ENCODE measurements around the gene HECTD4.

DNA sequence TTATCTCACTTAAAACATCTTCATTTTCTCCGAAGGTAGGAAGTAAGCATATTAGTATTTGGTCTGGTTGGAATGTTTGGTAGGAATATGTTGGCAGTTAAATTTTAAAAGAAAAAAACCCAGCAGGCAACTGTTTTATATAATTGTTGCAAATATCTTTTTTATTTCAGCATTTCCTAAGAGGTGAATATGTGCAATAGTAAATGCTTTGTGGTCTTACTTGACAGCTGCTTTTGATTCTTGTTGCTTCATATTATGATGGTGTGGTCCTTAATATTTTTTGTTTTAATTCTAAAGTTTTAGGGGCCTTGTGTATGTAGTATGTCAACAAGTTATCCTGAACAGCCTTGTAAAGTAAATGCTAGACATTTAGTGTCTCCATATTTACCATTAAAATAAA, 250.5 kb downstream of the HECTD4 start:
- TF ChIP-seq RFX5 (IDR thresholded peaks at IDR 0.05; ENCODE audit: low read depth, low read length) (no peak), POLR2A (IDR thresholded peaks at IDR 0.05; ENCODE audit: low read depth, low read length) (no peak), RAD21 (IDR thresholded peaks at IDR 0.05; ENCODE audit: low read length) (no peak), FOS (IDR thresholded peaks at IDR 0.05; ENCODE audit: low read depth, low read length) (no peak), CTCF (conservative IDR thresholded peaks at IDR 0.05; ENCODE audit: low read depth, low read length) (no peak), BHLHE40 (IDR thresholded peaks at IDR 0.05; ENCODE audit: low read depth, low read length) (no peak), SMC3 (IDR thresholded peaks at IDR 0.05; ENCODE audit: low read depth, low read length) (no peak), USF2 (IDR thresholded peaks at IDR 0.05; ENCODE audit: low read depth, low read length) (no peak), CEBPB (IDR thresholded peaks at IDR 0.05; ENCODE audit: low read depth, low read length) (no peak), ELK1 (IDR thresholded peaks at IDR 0.05; ENCODE audit: borderline replicate concordance, low read depth, low read length) (no peak), MAFK (IDR thresholded peaks at IDR 0.05; ENCODE audit: low read depth, low read length) (no peak), MXI1 (IDR thresholded peaks at IDR 0.05; ENCODE audit: borderline replicate concordance, low read depth, low read length) (no peak), MAZ (IDR thresholded peaks at IDR 0.05; ENCODE audit: borderline replicate concordance, low read depth, low read length) (no peak)

All from IMR-90 (cell line).